Effector memory CD8-positive, alpha-beta T cell (primary cell): ENCODE data around the gene CUBN.
A peak's percentile ranks its signal among the peaks of the same experiment; 100 is the strongest.

Experiments
- ATAC-seq: fragments of 150-1000 bp; cut with Tn5 transposase; replicated peaks from 2 replicates; pipeline ENCODE4 v1.10.0; 2021; ENCODE audit warnings: mild to moderate bottlenecking, moderate library complexity
- DNase-seq, 3 experiments: peaks; one replicate each; pipeline ENCODE4 v3.0.0; 2021
- H3K27ac Mint-ChIP-seq, 2 donors: one replicate each; pipeline ENCODE4 v1.8.0; 2022; ENCODE audit warnings: mild to moderate bottlenecking in 2 of 2, mixed read lengths in 2 of 2, moderate library complexity in 2 of 2
- H3K27me3 Mint-ChIP-seq, 2 donors: one replicate each; pipeline ENCODE4 v1.8.0; 2022; ENCODE audit warnings: mixed read lengths in 2 of 2
- H3K36me3 Mint-ChIP-seq: one replicate; pipeline ENCODE4 v1.8.0; 2022; ENCODE audit warnings: mild to moderate bottlenecking, moderate library complexity, mixed read lengths; ENCODE audit not compliant: insufficient read depth
- H3K4me1 Mint-ChIP-seq, 2 donors: one replicate each; pipeline ENCODE4 v1.8.0; 2022; ENCODE audit warnings: low read depth in 2 of 2, mixed read lengths in 2 of 2
- H3K4me3 Mint-ChIP-seq, 2 donors: one replicate each; pipeline ENCODE4 v1.8.0; 2022; ENCODE audit warnings: mild to moderate bottlenecking in 2 of 2, mixed read lengths in 2 of 2, moderate library complexity in 2 of 2
- H3K9me3 Mint-ChIP-seq, 2 donors: one replicate each; pipeline ENCODE4 v1.8.0; 2022; ENCODE audit warnings: mixed read lengths in 2 of 2

CUBN gene

GRCh38 chr10:17010363-17011145 lies 119.1 kb downstream of the CUBN start:
- no peaks in the 10 kb centered on the region for H3K9me3 Mint-ChIP-seq
- H3K36me3 Mint-ChIP-seq = no peaks in the 10 kb centered on the region
- no peak overlapping the region for H3K27ac Mint-ChIP-seq
- ATAC-seq (no peak), DNase-seq (no peak)
- no peak overlapping the region for H3K4me3 Mint-ChIP-seq
- H3K4me1 Mint-ChIP-seq = peaks cover 5 to 15% of the 10 kb centered on the region in 2 donors
- H3K27me3 Mint-ChIP-seq = no peaks in the 10 kb centered on the region

GRCh38 chr10:17009212-17009700 lies 120.4 kb downstream of the CUBN start:
- Mint-ChIP-seq H3K9me3 (no peaks in the 10 kb centered on the region), H3K4me1 (peaks cover 6 to 14% of the 10 kb centered on the region in 2 donors), H3K36me3 (no peaks in the 10 kb centered on the region), H3K27me3 (no peaks in the 10 kb centered on the region), H3K4me3 (no peak overlapping the region), H3K27ac (peak overlapping the region in 1 of 2 donors; percentile 70)
- no peak for DNase-seq
- ATAC-seq = no peak

- ATAC-seq = no peak
- no peak for DNase-seq
- Mint-ChIP-seq H3K27me3 (no peaks in the 10 kb centered on the region), H3K36me3 (peaks cover 9% of the 10 kb centered on the region), H3K9me3 (no peaks in the 10 kb centered on the region), H3K4me1 (peaks cover 12 to 14% of the 10 kb centered on the region in 2 donors), H3K27ac (peak overlapping the region in 1 of 2 donors; percentile 14), H3K4me3 (no peak overlapping the region)
Observed at GRCh38 chr10:17007418-17007770, 122.2 kb downstream of the CUBN start.

- Mint-ChIP-seq H3K27me3 (no peaks in the 10 kb centered on the region), H3K4me1 (peaks cover 15 to 16% of the 10 kb centered on the region in 2 donors), H3K4me3 (no peak overlapping the region)
Observed at GRCh38 chr10:17006631-17007417, 122.8 kb downstream of the CUBN start.

GRCh38 chr10:17005621-17006566 lies 123.7 kb downstream of the CUBN start:
- Mint-ChIP-seq H3K4me1 (peaks cover 15 to 16% of the 10 kb centered on the region in 2 donors), H3K9me3 (no peaks in the 10 kb centered on the region), H3K36me3 (peaks cover 14% of the 10 kb centered on the region), H3K27me3 (no peaks in the 10 kb centered on the region), H3K27ac (peak overlapping the region in 1 of 2 donors; percentile 98), H3K4me3 (no peak overlapping the region)
- DNase-seq (no peak), ATAC-seq (no peak)

More at GRCh38 chr10:17006631-17007417, 122.8 kb downstream of the CUBN start:
- DNase-seq (no peak), ATAC-seq (no peak)
- Mint-ChIP-seq H3K27ac (no peak overlapping the region), H3K36me3 (peaks cover 14% of the 10 kb centered on the region), H3K9me3 (no peaks in the 10 kb centered on the region)

- H3K9me3 Mint-ChIP-seq = no peaks in the 10 kb centered on the region
- H3K27ac Mint-ChIP-seq = peak overlapping the region; percentile 34 to 98
- ATAC-seq (no peak), DNase-seq (no peak)
- H3K4me1 Mint-ChIP-seq = peaks cover 15 to 16% of the 10 kb centered on the region in 2 donors
- no peak overlapping the region for H3K4me3 Mint-ChIP-seq
- no peaks in the 10 kb centered on the region for H3K27me3 Mint-ChIP-seq
- peaks cover 14% of the 10 kb centered on the region for H3K36me3 Mint-ChIP-seq
Observed at GRCh38 chr10:17004801-17005380, 124.7 kb downstream of the CUBN start.

- Mint-ChIP-seq H3K9me3 (no peaks in the 10 kb centered on the region), H3K27me3 (no peaks in the 10 kb centered on the region), H3K4me3 (no peak overlapping the region), H3K36me3 (peaks cover 14% of the 10 kb centered on the region), H3K4me1 (peaks cover 15 to 16% of the 10 kb centered on the region in 2 donors), H3K27ac (peak overlapping the region; percentile 98)
- ATAC-seq (no peak), DNase-seq (no peak)
Observed at GRCh38 chr10:17003651-17004286, 125.8 kb downstream of the CUBN start.

GRCh38 chr10:17003151-17003550 lies 126.5 kb downstream of the CUBN start:
- peak overlapping the region; percentile 98 for H3K27ac Mint-ChIP-seq
- peak overlapping the region; percentile 53 to 59 for H3K4me3 Mint-ChIP-seq
- no peaks in the 10 kb centered on the region for H3K27me3 Mint-ChIP-seq
- DNase-seq = peak; percentile 69 to 72 (median 70)
- H3K4me1 Mint-ChIP-seq = peaks cover 15 to 16% of the 10 kb centered on the region in 2 donors
- no peaks in the 10 kb centered on the region for H3K9me3 Mint-ChIP-seq
- ATAC-seq = peak; percentile 91
- peaks cover 14% of the 10 kb centered on the region for H3K36me3 Mint-ChIP-seq

GRCh38 chr10:17001961-17002749 lies 127.5 kb downstream of the CUBN start:
- H3K36me3 Mint-ChIP-seq = peaks cover 14% of the 10 kb centered on the region
- H3K27me3 Mint-ChIP-seq = no peaks in the 10 kb centered on the region
- peak overlapping the region; percentile 98 for H3K27ac Mint-ChIP-seq
- peaks cover 15 to 16% of the 10 kb centered on the region in 2 donors for H3K4me1 Mint-ChIP-seq
- no peaks in the 10 kb centered on the region for H3K9me3 Mint-ChIP-seq
- H3K4me3 Mint-ChIP-seq = peak overlapping the region; percentile 53 to 59
- ATAC-seq (peak; percentile 61), DNase-seq (peak; percentile 29 to 51 (median 47))

- Mint-ChIP-seq H3K36me3 (peaks cover 14% of the 10 kb centered on the region), H3K27me3 (no peaks in the 10 kb centered on the region), H3K4me3 (no peak overlapping the region), H3K9me3 (no peaks in the 10 kb centered on the region), H3K27ac (peak overlapping the region; percentile 98), H3K4me1 (peaks cover 15 to 17% of the 10 kb centered on the region in 2 donors)
- DNase-seq (no peak), ATAC-seq (no peak)
Observed at GRCh38 chr10:17001297-17001744, 128.3 kb downstream of the CUBN start.

GRCh38 chr10:16999665-17000451 lies 129.8 kb downstream of the CUBN start:
- Mint-ChIP-seq H3K9me3 (no peaks in the 10 kb centered on the region), H3K36me3 (peaks cover 14% of the 10 kb centered on the region), H3K27ac (peak overlapping the region; percentile 41 to 47), H3K4me3 (no peak overlapping the region), H3K4me1 (peaks cover 15 to 21% of the 10 kb centered on the region in 2 donors), H3K27me3 (no peaks in the 10 kb centered on the region)
- ATAC-seq = no peak
- DNase-seq = no peak
